Chondrocyte (in vitro differentiated cells): ENCODE results near the gene VMP1. TPM values are rescaled to one million over a fixed set of nuclear protein-coding genes. Genes with fewer than 3 reads are reported as not detected.

ENCODE experiments used
- DNase-seq: peaks from one replicate; pipeline ENCODE4 v3.0.0; 2021; ENCODE audit warnings: mixed read lengths, low spot score
- H3K27ac Mint-ChIP-seq: one replicate; pipeline ENCODE4 v1.8.0; 2021; ENCODE audit warnings: mild to moderate bottlenecking, moderate library complexity, mixed read lengths; ENCODE audit not compliant: unreplicated experiment
- H3K27me3 Mint-ChIP-seq: 2 replicates; pipeline ENCODE4 v1.8.0; 2021; ENCODE audit warnings: low read depth, mixed read lengths
- H3K36me3 Mint-ChIP-seq: 2 replicates; pipeline ENCODE4 v1.8.0; 2021; ENCODE audit warnings: low read depth, mixed read lengths
- H3K4me1 Mint-ChIP-seq: 2 replicates; pipeline ENCODE4 v1.8.0; 2021; ENCODE audit warnings: low read depth, mild to moderate bottlenecking, mixed read lengths
- H3K4me3 Mint-ChIP-seq: one replicate; pipeline ENCODE4 v1.8.0; 2021; ENCODE audit warnings: mild to moderate bottlenecking, moderate library complexity, mixed read lengths; ENCODE audit not compliant: unreplicated experiment
- H3K9me3 Mint-ChIP-seq: 2 replicates; pipeline ENCODE4 v1.8.0; 2021; ENCODE audit warnings: low read depth, mixed read lengths
- microRNA-seq: library from miRNA; unstranded; fragments of <30 nt; microRNA quantifications from one replicate; pipeline ENCODE4 v1.2.0, GENCODE V29; 2020; ENCODE audit warnings: borderline number of aligned reads
- total RNA-seq: library from RNA; stranded (reverse); gene quantifications from 3 replicates; pipeline ENCODE4 v1.2.1, GENCODE V29; 2021
- TF ChIP-seq, protein P1 (sequence below): fragments of 200-600 bp; sonication (generic); IDR thresholded peaks from 2 replicates; pipeline ENCODE4 v1.5.0; 2021; ENCODE audit warnings: antibody characterized with exemption, mild to moderate bottlenecking, moderate library complexity

The VMP1 gene
- total RNA-seq, 1 donor from 2014 or later: 295 TPM

DNA sequence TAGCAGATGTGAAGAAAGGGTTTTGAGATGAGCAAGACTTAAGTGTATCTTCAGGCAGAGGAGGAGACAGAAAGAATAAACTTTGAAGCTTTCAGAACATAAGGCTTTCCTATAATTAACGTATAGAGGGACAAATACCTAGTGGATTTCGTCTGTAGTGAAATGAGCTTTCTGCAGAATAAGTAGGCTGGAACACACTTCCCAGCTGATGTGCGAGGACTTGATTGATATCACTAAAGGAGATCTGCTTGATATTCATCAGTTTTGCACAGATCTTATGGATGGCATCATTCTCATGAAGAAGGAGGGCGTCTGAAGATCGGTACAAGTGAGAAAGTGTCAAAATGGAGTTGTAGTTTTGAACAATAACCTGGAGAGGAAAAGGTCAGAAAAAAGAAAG is 170.5 kb downstream of the VMP1 start:
- Mint-ChIP-seq H3K36me3 (peaks cover 5% of the 10 kb centered on the region), H3K4me1 (peaks cover 7% of the 10 kb centered on the region), H3K4me3 (no peak overlapping the region), H3K27me3 (no peaks in the 10 kb centered on the region), H3K27ac (no peak overlapping the region), H3K9me3 (no peaks in the 10 kb centered on the region)
- TF ChIP-seq, protein P1, sequence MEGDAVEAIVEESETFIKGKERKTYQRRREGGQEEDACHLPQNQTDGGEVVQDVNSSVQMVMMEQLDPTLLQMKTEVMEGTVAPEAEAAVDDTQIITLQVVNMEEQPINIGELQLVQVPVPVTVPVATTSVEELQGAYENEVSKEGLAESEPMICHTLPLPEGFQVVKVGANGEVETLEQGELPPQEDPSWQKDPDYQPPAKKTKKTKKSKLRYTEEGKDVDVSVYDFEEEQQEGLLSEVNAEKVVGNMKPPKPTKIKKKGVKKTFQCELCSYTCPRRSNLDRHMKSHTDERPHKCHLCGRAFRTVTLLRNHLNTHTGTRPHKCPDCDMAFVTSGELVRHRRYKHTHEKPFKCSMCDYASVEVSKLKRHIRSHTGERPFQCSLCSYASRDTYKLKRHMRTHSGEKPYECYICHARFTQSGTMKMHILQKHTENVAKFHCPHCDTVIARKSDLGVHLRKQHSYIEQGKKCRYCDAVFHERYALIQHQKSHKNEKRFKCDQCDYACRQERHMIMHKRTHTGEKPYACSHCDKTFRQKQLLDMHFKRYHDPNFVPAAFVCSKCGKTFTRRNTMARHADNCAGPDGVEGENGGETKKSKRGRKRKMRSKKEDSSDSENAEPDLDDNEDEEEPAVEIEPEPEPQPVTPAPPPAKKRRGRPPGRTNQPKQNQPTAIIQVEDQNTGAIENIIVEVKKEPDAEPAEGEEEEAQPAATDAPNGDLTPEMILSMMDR: no peak
- no peak for DNase-seq

DNA sequence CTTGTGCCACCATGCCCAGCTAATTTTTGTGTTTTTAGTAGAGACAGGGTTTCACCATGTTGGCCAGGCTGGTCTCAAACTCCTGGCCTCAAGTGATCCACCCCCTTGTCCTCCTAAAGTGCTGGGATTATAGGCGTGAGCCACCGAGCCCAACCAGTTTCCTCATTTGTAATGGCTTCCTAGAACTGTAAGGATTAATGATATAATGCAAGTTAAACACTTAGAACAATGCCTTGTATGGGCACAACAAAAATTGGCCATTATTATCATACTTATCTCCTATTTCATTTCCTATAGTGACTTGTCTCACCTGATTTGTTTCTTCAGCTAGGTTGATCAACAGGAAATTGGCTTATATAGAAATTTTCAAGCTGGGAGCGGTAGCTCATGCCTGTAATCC is 171.2 kb downstream of the VMP1 start:
- Mint-ChIP-seq H3K4me3 (no peak overlapping the region), H3K9me3 (no peaks in the 10 kb centered on the region), H3K27me3 (no peaks in the 10 kb centered on the region), H3K27ac (no peak overlapping the region), H3K36me3 (peaks cover 5% of the 10 kb centered on the region), H3K4me1 (peaks cover 7% of the 10 kb centered on the region)
- TF ChIP-seq, protein P1: no peak
- DNase-seq: no peak

DNA sequence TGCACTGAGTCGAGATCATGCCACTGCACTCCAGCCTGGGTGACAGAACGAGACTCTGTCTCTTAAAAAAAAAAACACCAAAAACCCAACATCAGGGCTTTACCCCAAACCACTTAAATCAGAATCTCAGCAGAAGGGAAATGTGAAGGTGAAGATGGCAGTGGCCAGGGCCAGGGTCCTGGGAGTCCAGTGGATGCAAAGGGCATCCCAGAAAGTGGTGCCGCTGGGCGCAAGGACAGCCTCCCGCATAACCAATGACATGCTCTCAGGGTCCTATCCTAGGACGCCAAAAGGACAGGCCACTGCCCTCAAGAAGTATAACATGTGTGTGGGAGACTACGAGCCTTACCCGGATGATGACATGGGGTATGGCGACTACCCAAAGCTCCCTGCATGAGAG is 177.4 kb downstream of the VMP1 start:
- Mint-ChIP-seq H3K4me1 (no peaks in the 10 kb centered on the region), H3K9me3 (no peaks in the 10 kb centered on the region), H3K27me3 (no peaks in the 10 kb centered on the region), H3K4me3 (no peak overlapping the region), H3K27ac (no peak overlapping the region), H3K36me3 (peaks cover 7% of the 10 kb centered on the region)
- TF ChIP-seq, protein P1: no peak
- peak; percentile 36 for DNase-seq

DNA sequence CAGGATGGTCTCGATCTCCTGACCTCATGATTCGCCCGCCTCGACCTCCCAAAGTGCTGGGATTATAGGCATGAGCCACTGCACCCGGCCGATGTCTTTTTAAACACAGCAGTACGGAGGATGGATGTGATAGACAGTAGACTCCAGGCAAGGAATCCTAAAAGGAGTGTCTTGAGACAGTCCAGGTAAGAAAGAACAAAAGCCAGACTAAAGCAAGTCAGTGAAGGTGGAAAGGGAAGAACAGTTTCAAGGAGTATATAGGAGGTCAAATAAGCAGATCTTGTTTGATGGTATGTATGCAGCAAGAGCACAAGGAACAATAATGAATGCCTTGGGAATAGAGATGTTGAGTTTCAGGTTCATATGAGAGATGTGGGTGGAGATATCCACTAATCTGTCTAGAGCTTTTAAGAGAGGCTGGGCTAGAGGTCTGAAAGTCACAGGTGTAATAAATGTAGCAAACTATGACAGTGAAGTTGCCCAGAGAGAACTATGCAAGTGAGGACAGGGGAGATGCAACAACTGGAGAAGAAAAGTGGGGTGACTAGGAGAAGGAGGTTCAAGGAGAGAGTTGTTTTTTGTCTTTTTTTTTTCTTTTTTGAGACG is 180.8 kb downstream of the VMP1 start:
- Mint-ChIP-seq H3K27me3 (no peaks in the 10 kb centered on the region), H3K9me3 (no peaks in the 10 kb centered on the region), H3K4me1 (peaks cover 14% of the 10 kb centered on the region), H3K27ac (no peak overlapping the region), H3K36me3 (peaks cover 7% of the 10 kb centered on the region), H3K4me3 (no peak overlapping the region)
- TF ChIP-seq, protein P1: no peak
- DNase-seq: peak; percentile 15

DNA sequence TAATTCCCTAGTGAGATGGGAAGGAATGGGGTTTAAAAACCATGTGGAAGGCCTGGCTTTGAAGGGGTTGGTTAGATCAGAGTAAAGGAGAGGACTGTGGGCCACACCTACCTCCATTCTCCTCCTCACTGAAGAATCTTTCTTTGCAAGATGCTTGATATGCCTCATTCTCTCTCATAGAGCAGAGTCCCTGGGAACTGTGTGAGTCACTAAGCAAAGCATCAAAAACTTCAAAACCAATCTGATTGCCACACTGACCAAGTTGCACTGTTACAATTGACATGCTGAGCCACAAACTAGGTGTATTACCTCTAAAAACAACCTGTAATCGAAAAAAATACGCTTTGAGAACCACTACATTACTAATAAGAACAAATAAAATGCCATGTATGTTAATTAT is 183.3 kb downstream of the VMP1 start:
- DNase-seq: no peak
- H3K36me3 Mint-ChIP-seq: peaks cover 4% of the 10 kb centered on the region
- TF ChIP-seq, protein P1: no peak
- no peaks in the 10 kb centered on the region for H3K9me3 Mint-ChIP-seq
- H3K4me3 Mint-ChIP-seq: peak overlapping the region; percentile 5
- peak overlapping the region; percentile 1 for H3K27ac Mint-ChIP-seq
- H3K27me3 Mint-ChIP-seq: no peaks in the 10 kb centered on the region
- peaks cover 29% of the 10 kb centered on the region for H3K4me1 Mint-ChIP-seq

Small RNA genes within 50 kb of the gene (microRNA-seq; reads per million reads assigned to microRNA genes)
- 345,075 reads per million, percentile 100 among the genes with 10 or more reads in this experiment for gene MIR21

Other genes with a start within 250 kb of the VMP1 start
- gene DHX40, start 142.0 kb upstream of the VMP1 start, total RNA-seq: 29.2 to 37.2 TPM (median 30.0 TPM) in 3 replicates
- 312 to 399 TPM (median 314 TPM) in 3 replicates for gene CLTC, start 87.8 kb upstream of the VMP1 start, total RNA-seq
- gene PTRH2, start 224 bp upstream of the VMP1 start, total RNA-seq: 18.0 to 24.1 TPM (median 20.9 TPM) in 3 replicates
- gene TUBD1, start 185.3 kb downstream of the VMP1 start, total RNA-seq: 6.0 to 10.5 TPM (median 6.0 TPM) in 3 replicates
- gene RPS6KB1, start 185.5 kb downstream of the VMP1 start, total RNA-seq: 29.0 to 36.9 TPM (median 29.6 TPM) in 3 replicates